Measurements from ENCODE around the gene TUBE1. TPM values are rescaled to one million over a fixed set of nuclear protein-coding genes. Genes with fewer than 3 reads are reported as not detected.

The TUBE1 gene
- polyA plus RNA-seq, 2 of the 4 experiments (the other 2 are of a cell fraction) = 6.8 to 32.5 TPM

DNA sequence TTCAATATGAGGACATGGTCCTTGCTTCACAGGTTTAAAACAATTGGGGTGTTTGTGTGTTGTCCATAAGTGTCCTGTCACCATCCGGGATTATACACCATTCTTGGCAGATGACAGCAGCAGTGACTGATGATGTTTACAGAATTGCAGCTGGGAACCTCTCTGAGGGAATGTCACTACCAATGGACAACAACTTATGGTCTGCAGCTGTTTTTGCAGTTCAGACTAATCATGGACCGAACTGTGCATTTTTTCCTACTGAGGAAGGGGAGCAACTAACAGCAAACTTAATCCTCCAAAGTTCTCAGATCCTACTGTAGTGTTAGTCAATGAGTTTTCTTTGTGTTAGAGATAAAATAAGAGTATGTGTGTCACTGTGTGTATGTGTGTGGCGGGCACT, 26.1 kb upstream of the TUBE1 start:
- DNase-seq (ENCODE audit: low read depth in 1 of 2, low spot score in 1 of 2) (no peak), FAIRE-seq (no peak), ATAC-seq (no peak)
- WGBS (ENCODE audit: missing lambda C conversion rate) = 38% methylated on average over 3 of the region's 3 CpGs
- ChIA-PET CTCF (no interaction called here), POLR2A (no interaction called here)
- no peak overlapping the region for H3K4me3 ChIP-seq
- no peaks in the 10 kb centered on the region for H3K4me1 ChIP-seq
- H3K27ac ChIP-seq = no peak overlapping the region
- no peak overlapping the region for H3K4me2 ChIP-seq
- TF ChIP-seq ZSCAN20 (CRISPR knock-in tag; IDR thresholded peaks at IDR 0.05) (no peak), SREBF2 (IDR thresholded peaks at IDR 0.05) (no peak), CHD2 (IDR thresholded peaks at IDR 0.05; ENCODE audit: low read length, partially characterized antibody) (no peak), RARB (CRISPR knock-in tag; IDR thresholded peaks at IDR 0.05) (no peak), HOXB5 (CRISPR knock-in tag; IDR thresholded peaks at IDR 0.05) (no peak), RAD21 (conservative IDR thresholded peaks at IDR 0.05 in 1 of 2, IDR thresholded peaks at IDR 0.05 in 1 of 2) (no peak), HEYL (CRISPR knock-in tag; IDR thresholded peaks at IDR 0.05) (no peak)
- no peaks in the 10 kb centered on the region for H3K9me3 ChIP-seq

DNA sequence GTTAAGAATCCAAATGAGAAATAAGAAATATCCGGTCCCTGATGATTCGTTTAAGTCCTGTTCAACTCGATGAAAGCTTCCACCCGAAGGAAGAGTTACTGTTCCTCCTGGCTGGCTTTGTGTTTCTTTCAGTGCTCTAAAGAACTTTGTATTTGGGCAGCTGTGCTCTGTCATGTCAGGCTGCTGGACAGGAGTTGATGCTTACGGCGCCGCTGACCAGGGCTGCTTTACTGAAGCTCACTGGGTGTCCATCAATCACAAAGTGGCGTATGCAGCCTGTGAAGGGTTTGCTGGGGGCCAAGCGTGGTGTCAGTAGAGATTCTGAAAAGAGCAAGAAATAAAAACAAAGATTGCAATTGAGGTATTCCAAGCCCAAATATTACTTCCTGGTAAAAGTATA, 22.0 kb upstream of the TUBE1 start:
- TF ChIP-seq POLR2A (IDR thresholded peaks at IDR 0.05; ENCODE audit: low read length) (no peak), CBX2 (IDR thresholded peaks at IDR 0.05; ENCODE audit: borderline replicate concordance, low read depth) (no peak), RFX5 (IDR thresholded peaks at IDR 0.05) (no peak)
- no peak overlapping the region for H3K4me2 ChIP-seq
- H3K4me3 ChIP-seq = no peak overlapping the region
- ChIA-PET POLR2A (no interaction called here), CTCF (no interaction called here)
- DNase-seq (ENCODE audit: low read depth in 1 of 2, low spot score in 1 of 2) (no peak), ATAC-seq (no peak), FAIRE-seq (no peak)
- no peaks in the 10 kb centered on the region for H3K9me3 ChIP-seq
- no peaks in the 10 kb centered on the region for H3K4me1 ChIP-seq
- WGBS (ENCODE audit: missing lambda C conversion rate) = 73% methylated on average over 9 of the region's 9 CpGs
- no peak overlapping the region for H3K27ac ChIP-seq

DNA sequence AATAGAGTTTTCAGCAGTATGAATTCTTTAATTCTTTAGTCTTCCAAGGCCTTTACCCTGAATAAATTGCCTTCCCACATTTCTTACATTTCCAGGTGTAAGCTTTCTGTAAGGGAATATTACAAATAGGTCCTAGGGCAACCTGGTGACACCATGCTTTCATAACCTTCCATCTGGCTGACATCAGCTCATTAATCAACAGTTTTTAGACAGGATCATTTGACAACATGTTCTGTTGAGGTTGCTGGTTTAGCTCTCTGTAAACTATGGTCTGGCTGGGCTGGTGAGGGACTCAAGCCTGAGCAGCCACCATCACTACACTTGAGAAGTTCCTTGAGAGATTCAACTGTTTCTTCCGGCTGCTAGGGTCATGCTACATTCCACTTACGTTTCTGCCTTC, 19.3 kb upstream of the TUBE1 start:
- H3K4me3 ChIP-seq = no peak overlapping the region
- H3K4me2 ChIP-seq = no peak overlapping the region
- DNase-seq (ENCODE audit: low read depth in 1 of 2, low spot score in 1 of 2) (no peak), ATAC-seq (no peak), FAIRE-seq (no peak)
- POLR2A ChIA-PET = no interaction called here
- no peak overlapping the region for H3K27ac ChIP-seq
- H3K9me3 ChIP-seq = no peaks in the 10 kb centered on the region
- WGBS (ENCODE audit: missing lambda C conversion rate) = 36% methylated on average over 2 of the region's 2 CpGs
- CTCF ChIA-PET = interaction anchor here (0.7 to 1.1 kb wide), 3 partner anchors 17 to 270 kb away, joined by 3 to 4 read pairs (median 3); no protein-coding TSS in a partner anchor
- TF ChIP-seq HOXB13 (CRISPR knock-in tag; IDR thresholded peaks at IDR 0.05; ENCODE audit: low read depth) (no peak), CBX8 (IDR thresholded peaks at IDR 0.05) (no peak), KDM1A (IDR thresholded peaks at IDR 0.05; ENCODE audit: low read depth) (no peak), RFX5 (IDR thresholded peaks at IDR 0.05) (no peak), ZSCAN20 (CRISPR knock-in tag; IDR thresholded peaks at IDR 0.05) (no peak), NR3C1 (IDR thresholded peaks at IDR 0.05) (no peak), RNF2 (IDR thresholded peaks at IDR 0.05; ENCODE audit: borderline replicate concordance, low read depth) (no peak), KDM5A (IDR thresholded peaks at IDR 0.05) (no peak), EHF (CRISPR knock-in tag; IDR thresholded peaks at IDR 0.05) (no peak), TP53 (CRISPR knock-in tag; IDR thresholded peaks at IDR 0.05) (no peak), FOSL2 (IDR thresholded peaks at IDR 0.05) (no peak), FOSL2 (CRISPR knock-in tag; IDR thresholded peaks at IDR 0.05) (no peak), NFE2L2 (conservative IDR thresholded peaks at IDR 0.05; ENCODE audit: low read length) (no peak), EP300 (IDR thresholded peaks at IDR 0.05) (no peak), MAZ (IDR thresholded peaks at IDR 0.05; ENCODE audit: borderline replicate concordance, low read depth, low read length) (no peak), SREBF2 (IDR thresholded peaks at IDR 0.05) (no peak)
- TF ChIP-seq, protein P1, sequence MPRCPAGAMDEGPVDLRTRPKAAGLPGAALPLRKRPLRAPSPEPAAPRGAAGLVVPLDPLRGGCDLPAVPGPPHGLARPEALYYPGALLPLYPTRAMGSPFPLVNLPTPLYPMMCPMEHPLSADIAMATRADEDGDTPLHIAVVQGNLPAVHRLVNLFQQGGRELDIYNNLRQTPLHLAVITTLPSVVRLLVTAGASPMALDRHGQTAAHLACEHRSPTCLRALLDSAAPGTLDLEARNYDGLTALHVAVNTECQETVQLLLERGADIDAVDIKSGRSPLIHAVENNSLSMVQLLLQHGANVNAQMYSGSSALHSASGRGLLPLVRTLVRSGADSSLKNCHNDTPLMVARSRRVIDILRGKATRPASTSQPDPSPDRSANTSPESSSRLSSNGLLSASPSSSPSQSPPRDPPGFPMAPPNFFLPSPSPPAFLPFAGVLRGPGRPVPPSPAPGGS (IDR thresholded peaks at IDR 0.05) = no peak
- TF ChIP-seq, protein P2, sequence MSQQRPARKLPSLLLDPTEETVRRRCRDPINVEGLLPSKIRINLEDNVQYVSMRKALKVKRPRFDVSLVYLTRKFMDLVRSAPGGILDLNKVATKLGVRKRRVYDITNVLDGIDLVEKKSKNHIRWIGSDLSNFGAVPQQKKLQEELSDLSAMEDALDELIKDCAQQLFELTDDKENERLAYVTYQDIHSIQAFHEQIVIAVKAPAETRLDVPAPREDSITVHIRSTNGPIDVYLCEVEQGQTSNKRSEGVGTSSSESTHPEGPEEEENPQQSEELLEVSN (IDR thresholded peaks at IDR 0.05; ENCODE audit: borderline replicate concordance, low read depth) = no peak
- TF ChIP-seq, protein P3, sequence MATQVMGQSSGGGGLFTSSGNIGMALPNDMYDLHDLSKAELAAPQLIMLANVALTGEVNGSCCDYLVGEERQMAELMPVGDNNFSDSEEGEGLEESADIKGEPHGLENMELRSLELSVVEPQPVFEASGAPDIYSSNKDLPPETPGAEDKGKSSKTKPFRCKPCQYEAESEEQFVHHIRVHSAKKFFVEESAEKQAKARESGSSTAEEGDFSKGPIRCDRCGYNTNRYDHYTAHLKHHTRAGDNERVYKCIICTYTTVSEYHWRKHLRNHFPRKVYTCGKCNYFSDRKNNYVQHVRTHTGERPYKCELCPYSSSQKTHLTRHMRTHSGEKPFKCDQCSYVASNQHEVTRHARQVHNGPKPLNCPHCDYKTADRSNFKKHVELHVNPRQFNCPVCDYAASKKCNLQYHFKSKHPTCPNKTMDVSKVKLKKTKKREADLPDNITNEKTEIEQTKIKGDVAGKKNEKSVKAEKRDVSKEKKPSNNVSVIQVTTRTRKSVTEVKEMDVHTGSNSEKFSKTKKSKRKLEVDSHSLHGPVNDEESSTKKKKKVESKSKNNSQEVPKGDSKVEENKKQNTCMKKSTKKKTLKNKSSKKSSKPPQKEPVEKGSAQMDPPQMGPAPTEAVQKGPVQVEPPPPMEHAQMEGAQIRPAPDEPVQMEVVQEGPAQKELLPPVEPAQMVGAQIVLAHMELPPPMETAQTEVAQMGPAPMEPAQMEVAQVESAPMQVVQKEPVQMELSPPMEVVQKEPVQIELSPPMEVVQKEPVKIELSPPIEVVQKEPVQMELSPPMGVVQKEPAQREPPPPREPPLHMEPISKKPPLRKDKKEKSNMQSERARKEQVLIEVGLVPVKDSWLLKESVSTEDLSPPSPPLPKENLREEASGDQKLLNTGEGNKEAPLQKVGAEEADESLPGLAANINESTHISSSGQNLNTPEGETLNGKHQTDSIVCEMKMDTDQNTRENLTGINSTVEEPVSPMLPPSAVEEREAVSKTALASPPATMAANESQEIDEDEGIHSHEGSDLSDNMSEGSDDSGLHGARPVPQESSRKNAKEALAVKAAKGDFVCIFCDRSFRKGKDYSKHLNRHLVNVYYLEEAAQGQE (IDR thresholded peaks at IDR 0.05) = no peak
- TF ChIP-seq, protein P4, sequence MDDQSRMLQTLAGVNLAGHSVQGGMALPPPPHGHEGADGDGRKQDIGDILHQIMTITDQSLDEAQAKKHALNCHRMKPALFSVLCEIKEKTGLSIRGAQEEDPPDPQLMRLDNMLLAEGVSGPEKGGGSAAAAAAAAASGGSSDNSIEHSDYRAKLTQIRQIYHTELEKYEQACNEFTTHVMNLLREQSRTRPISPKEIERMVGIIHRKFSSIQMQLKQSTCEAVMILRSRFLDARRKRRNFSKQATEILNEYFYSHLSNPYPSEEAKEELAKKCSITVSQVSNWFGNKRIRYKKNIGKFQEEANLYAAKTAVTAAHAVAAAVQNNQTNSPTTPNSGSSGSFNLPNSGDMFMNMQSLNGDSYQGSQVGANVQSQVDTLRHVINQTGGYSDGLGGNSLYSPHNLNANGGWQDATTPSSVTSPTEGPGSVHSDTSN (IDR thresholded peaks at IDR 0.05) = no peak
- TF ChIP-seq, protein P5, sequence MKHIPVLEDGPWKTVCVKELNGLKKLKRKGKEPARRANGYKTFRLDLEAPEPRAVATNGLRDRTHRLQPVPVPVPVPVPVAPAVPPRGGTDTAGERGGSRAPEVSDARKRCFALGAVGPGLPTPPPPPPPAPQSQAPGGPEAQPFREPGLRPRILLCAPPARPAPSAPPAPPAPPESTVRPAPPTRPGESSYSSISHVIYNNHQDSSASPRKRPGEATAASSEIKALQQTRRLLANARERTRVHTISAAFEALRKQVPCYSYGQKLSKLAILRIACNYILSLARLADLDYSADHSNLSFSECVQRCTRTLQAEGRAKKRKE (CRISPR knock-in tag; IDR thresholded peaks at IDR 0.05; ENCODE audit: low read depth) = no peak
- no peaks in the 10 kb centered on the region for H3K4me1 ChIP-seq
